Thymus (tissue), 11 donors: ENCODE measurements around the gene PRKACB. TPM values are rescaled to one million over a fixed set of nuclear protein-coding genes. Genes with fewer than 3 reads are reported as not detected.

ENCODE experiments used
- DNase-seq, 9 donors: peaks; one replicate each; pipeline ENCODE4 v3.0.0-alpha.2; 2013; ENCODE audit warnings: low spot score in 9 of 9, low read depth in 6 of 9, missing footprints in 1 of 9
- H3K27ac ChIP-seq, 2 donors: one replicate each; pipeline ENCODE4 v1.5.1; 2013; ENCODE audit warnings: control low read depth in 1 of 2, low read depth in 1 of 2, low read length in 1 of 2, mild to moderate bottlenecking in 1 of 2, moderate library complexity in 1 of 2
- H3K27me3 ChIP-seq, 2 donors: one replicate each; pipeline ENCODE4 v1.5.1; 2013; ENCODE audit warnings: low read length in 1 of 2; ENCODE audit not compliant: control insufficient read depth in 2 of 2, insufficient read depth in 1 of 2
- H3K36me3 ChIP-seq, 2 donors: one replicate each; pipeline ENCODE4 v1.5.1; 2013; ENCODE audit warnings: low read length in 1 of 2, mild to moderate bottlenecking in 1 of 2, moderate library complexity in 1 of 2; ENCODE audit not compliant: control insufficient read depth in 2 of 2, insufficient read depth in 2 of 2
- H3K4me1 ChIP-seq, 2 donors: one replicate each; pipeline ENCODE4 v1.5.1; 2013; ENCODE audit warnings: low read length in 2 of 2; ENCODE audit not compliant: control insufficient read depth in 2 of 2, insufficient read depth in 2 of 2
- H3K4me3 ChIP-seq, 2 donors: one replicate each; pipeline ENCODE4 v1.5.1; 2013; ENCODE audit warnings: low read length in 2 of 2, control low read depth in 1 of 2, mild to moderate bottlenecking in 1 of 2
- H3K9me3 ChIP-seq, 2 donors: one replicate each; pipeline ENCODE4 v1.5.1; 2013; ENCODE audit warnings: low read length in 1 of 2, mild to moderate bottlenecking in 1 of 2; ENCODE audit not compliant: control insufficient read depth in 2 of 2, insufficient read depth in 1 of 2
- WGBS: extraction: QIAGEN DNeasy Blood & Tissue Kit; methylation state at CpG from one replicate; pipeline ENCODE4 v1.1.7; 2013; 5-methylcytosine and 5-hydroxymethylcytosine counted together
- polyA plus RNA-seq: library from polyadenylated mRNA; stranded (reverse); fragments of 200-250 nt; gene quantifications from one replicate; pipeline ENCODE4 v1.2.3, GENCODE V29; 2013
- total RNA-seq: library from RNA; stranded (reverse); fragments of 120-200 nt; gene quantifications from one replicate; pipeline ENCODE4 v1.2.4, GENCODE V29; 2013
- donor health status: healthy.

The PRKACB gene
- total and polyA plus RNA-seq, 2 donors: 52.1 to 95.0 TPM

GRCh38 chr1:84247425-84248220 is 103.6 kb downstream of the PRKACB start:
- Histone ChIP-seq H3K36me3 (no peaks in the 10 kb centered on the region), H3K27me3 (no peaks in the 10 kb centered on the region), H3K27ac (no peak overlapping the region), H3K4me3 (no peak overlapping the region), H3K4me1 (no peaks in the 10 kb centered on the region), H3K9me3 (no peaks in the 10 kb centered on the region)
- WGBS: 96% methylated on average over 11 of the region's 11 CpGs
- DNase-seq: no peak

GRCh38 chr1:84250668-84251067 is 106.6 kb downstream of the PRKACB start:
- H3K4me3 ChIP-seq: no peak overlapping the region
- no peak overlapping the region for H3K27ac ChIP-seq
- WGBS: 98% methylated on average over 2 of the region's 2 CpGs
- H3K36me3 ChIP-seq: no peaks in the 10 kb centered on the region
- H3K4me1 ChIP-seq: no peaks in the 10 kb centered on the region
- H3K9me3 ChIP-seq: no peaks in the 10 kb centered on the region
- DNase-seq: no peak
- H3K27me3 ChIP-seq: no peaks in the 10 kb centered on the region

DNA sequence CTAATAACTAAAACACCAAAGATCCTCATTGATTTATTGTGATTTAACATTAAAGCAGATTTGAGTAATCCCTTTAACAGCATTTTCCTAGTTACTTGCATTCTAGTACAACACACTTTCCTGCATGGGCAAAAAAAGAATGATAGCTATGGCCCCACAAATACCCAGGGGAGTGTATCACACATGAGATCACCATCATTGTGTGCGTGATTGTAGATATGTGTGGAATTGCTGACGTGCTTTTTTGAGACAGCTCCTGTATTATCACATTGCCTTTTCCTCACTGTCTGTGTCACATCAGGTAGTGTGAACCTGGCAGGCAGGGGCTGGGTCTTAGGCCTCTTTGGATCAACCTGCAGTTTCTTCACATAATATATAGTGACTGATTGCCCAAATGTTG is 109.0 kb downstream of the PRKACB start:
- Histone ChIP-seq H3K4me3 (no peak overlapping the region), H3K9me3 (no peaks in the 10 kb centered on the region), H3K27me3 (no peaks in the 10 kb centered on the region), H3K4me1 (peaks cover 0 to 5% of the 10 kb centered on the region in 2 donors), H3K36me3 (no peaks in the 10 kb centered on the region), H3K27ac (no peak overlapping the region)
- DNase-seq: no peak
- 98% methylated on average over 2 of the region's 2 CpGs for WGBS

- WGBS: 93% methylated on average over 4 of the region's 4 CpGs
- DNase-seq: no peak
- no peak overlapping the region for H3K4me3 ChIP-seq
- H3K9me3 ChIP-seq: no peaks in the 10 kb centered on the region
- H3K4me1 ChIP-seq: peaks cover 0 to 10% of the 10 kb centered on the region in 2 donors
- no peak overlapping the region for H3K27ac ChIP-seq
- no peaks in the 10 kb centered on the region for H3K36me3 ChIP-seq
- H3K27me3 ChIP-seq: no peaks in the 10 kb centered on the region
Observed at GRCh38 chr1:84253891-84254290, 109.8 kb downstream of the PRKACB start.

DNA sequence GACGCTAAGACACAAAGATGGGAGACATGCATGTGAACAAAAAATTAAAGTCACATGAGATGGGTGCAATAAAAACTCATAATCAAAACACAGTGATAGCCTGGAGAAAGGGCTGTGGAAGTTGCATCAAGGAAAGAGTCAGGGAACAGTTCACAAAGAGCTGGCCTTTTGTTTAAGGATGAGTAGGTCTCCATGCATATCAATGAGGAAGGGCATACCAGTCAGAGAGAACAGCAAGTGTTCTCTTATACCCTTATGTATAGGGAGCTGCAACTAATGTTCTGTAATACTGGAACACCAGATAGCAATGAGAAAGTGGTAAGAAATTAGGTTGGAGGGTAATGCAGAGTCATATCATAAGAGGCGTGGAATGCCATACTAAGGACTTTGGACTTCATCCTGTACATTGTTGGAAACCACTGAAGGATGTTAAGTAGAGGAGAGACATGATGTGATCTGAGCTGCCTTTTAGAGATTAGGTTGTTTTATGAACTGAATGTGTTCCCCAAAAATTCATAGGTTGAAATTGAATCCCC is 110.7 kb downstream of the PRKACB start:
- Histone ChIP-seq H3K4me3 (no peak overlapping the region), H3K27me3 (no peaks in the 10 kb centered on the region), H3K4me1 (peaks cover 0 to 13% of the 10 kb centered on the region in 2 donors), H3K36me3 (no peaks in the 10 kb centered on the region), H3K9me3 (no peaks in the 10 kb centered on the region), H3K27ac (no peak overlapping the region)
- over 99% methylated on average over 2 of the region's 2 CpGs for WGBS
- no peak for DNase-seq

GRCh38 chr1:84255582-84255981 is 111.5 kb downstream of the PRKACB start:
- H3K4me1 ChIP-seq: peaks cover 0 to 13% of the 10 kb centered on the region in 2 donors
- H3K9me3 ChIP-seq: no peaks in the 10 kb centered on the region
- H3K27ac ChIP-seq: no peak overlapping the region
- no peak overlapping the region for H3K4me3 ChIP-seq
- DNase-seq: no peak
- no peaks in the 10 kb centered on the region for H3K36me3 ChIP-seq
- no peaks in the 10 kb centered on the region for H3K27me3 ChIP-seq

- Histone ChIP-seq H3K27ac (peak overlapping the region in 1 of 2 donors; percentile 75), H3K36me3 (no peaks in the 10 kb centered on the region), H3K27me3 (no peaks in the 10 kb centered on the region), H3K4me3 (no peak overlapping the region), H3K4me1 (peaks cover 0 to 13% of the 10 kb centered on the region in 2 donors), H3K9me3 (no peaks in the 10 kb centered on the region)
- 91% methylated on average over 2 of the region's 2 CpGs for WGBS
- no peak for DNase-seq
Observed at GRCh38 chr1:84257617-84258016, 113.5 kb downstream of the PRKACB start.

DNA sequence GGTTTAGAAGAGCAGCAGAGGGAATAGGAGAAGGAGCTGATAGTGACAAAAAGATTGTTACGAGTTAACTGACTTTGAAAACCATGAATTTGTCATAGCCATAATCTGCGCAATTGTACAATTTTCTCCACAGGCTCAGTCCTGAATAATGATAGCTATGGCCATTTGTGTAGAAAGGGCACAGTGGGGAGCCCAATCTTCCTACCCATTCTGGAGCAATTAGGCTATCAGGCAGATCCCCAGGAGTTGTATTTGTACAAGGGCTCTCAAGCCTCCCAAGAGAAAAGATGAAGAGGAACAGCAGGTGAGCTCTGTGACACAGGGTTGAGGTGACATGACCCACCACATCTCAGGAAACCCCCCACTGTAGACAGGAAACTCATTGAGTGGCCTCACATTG is 115.3 kb downstream of the PRKACB start:
- no peaks in the 10 kb centered on the region for H3K27me3 ChIP-seq
- no peak overlapping the region for H3K27ac ChIP-seq
- WGBS: 97% methylated on average over 2 of the region's 2 CpGs
- peaks cover 0 to 13% of the 10 kb centered on the region in 2 donors for H3K4me1 ChIP-seq
- no peak overlapping the region for H3K4me3 ChIP-seq
- no peaks in the 10 kb centered on the region for H3K36me3 ChIP-seq
- DNase-seq: no peak
- no peaks in the 10 kb centered on the region for H3K9me3 ChIP-seq

GRCh38 chr1:84259989-84260388 is 115.9 kb downstream of the PRKACB start:
- no peaks in the 10 kb centered on the region for H3K27me3 ChIP-seq
- H3K9me3 ChIP-seq: no peaks in the 10 kb centered on the region
- WGBS: 97% methylated on average over 2 of the region's 2 CpGs
- peaks cover 0 to 13% of the 10 kb centered on the region in 2 donors for H3K4me1 ChIP-seq
- DNase-seq: no peak
- no peak overlapping the region for H3K4me3 ChIP-seq
- H3K36me3 ChIP-seq: no peaks in the 10 kb centered on the region
- no peak overlapping the region for H3K27ac ChIP-seq
